GM23248 (cell line): Measurements from ENCODE around the gene ATP8A1. TPM values are rescaled to one million over a fixed set of nuclear protein-coding genes. Genes with fewer than 3 reads are reported as not detected.

Experiments used
- DNase-seq: peaks from one replicate; pipeline ENCODE4 v3.0.0-alpha.2; 2015
- H2AFZ ChIP-seq: fragments of 200-600 bp; sonication (generic); 2 replicates; pipeline ENCODE4 v1.6.1; 2016; ENCODE audit warnings: antibody characterized with exemption
- H3F3A ChIP-seq: fragments of 200-600 bp; sonication (generic); 2 replicates; pipeline ENCODE4 v1.6.1; 2016; ENCODE audit warnings: mild to moderate bottlenecking, antibody characterized with exemption, mixed run types; ENCODE audit not compliant: insufficient read depth
- H3K27ac ChIP-seq: fragments of 200-600 bp; sonication (generic); 2 replicates; pipeline ENCODE4 v1.5.1; 2016; ENCODE audit warnings: mild to moderate bottlenecking
- H3K27me3 ChIP-seq: fragments of 200-600 bp; sonication (generic); replicated peaks from 2 replicates; pipeline ENCODE4 v1.6.1; 2016; ENCODE audit warnings: mild to moderate bottlenecking; ENCODE audit not compliant: insufficient read depth
- H3K36me3 ChIP-seq: fragments of 200-600 bp; sonication (generic); 2 replicates; pipeline ENCODE4 v1.6.1; 2016; ENCODE audit warnings: low read depth, mild to moderate bottlenecking
- H3K4me1 ChIP-seq: fragments of 200-600 bp; sonication (generic); 2 replicates; pipeline ENCODE4 v1.6.1; 2016; ENCODE audit warnings: mild to moderate bottlenecking; ENCODE audit not compliant: insufficient read depth
- H3K4me2 ChIP-seq: fragments of 200-600 bp; sonication (generic); one replicate; pipeline ENCODE4 v1.6.1; 2016; ENCODE audit warnings: mild to moderate bottlenecking; ENCODE audit not compliant: unreplicated experiment
- H3K4me3 ChIP-seq: fragments of 200-600 bp; sonication (generic); 2 replicates; pipeline ENCODE4 v1.5.1; 2016; ENCODE audit warnings: mild to moderate bottlenecking
- H3K79me2 ChIP-seq: fragments of 200-600 bp; sonication (generic); 2 replicates; pipeline ENCODE4 v1.6.1; 2016; ENCODE audit warnings: mild to moderate bottlenecking; ENCODE audit not compliant: insufficient read depth
- H3K9ac ChIP-seq: fragments of 200-600 bp; sonication (generic); 2 replicates; pipeline ENCODE4 v1.6.1; 2016; ENCODE audit warnings: mild to moderate bottlenecking
- H3K9me2 ChIP-seq: fragments of 200-600 bp; sonication (generic); 2 replicates; pipeline ENCODE4 v1.6.1; 2016; ENCODE audit warnings: mixed run types, mild to moderate bottlenecking, moderate library complexity; ENCODE audit not compliant: insufficient read depth
- H3K9me3 ChIP-seq: fragments of 200-600 bp; sonication (generic); one replicate; pipeline ENCODE4 v1.6.1; 2017; ENCODE audit warnings: low read depth
- H4K20me1 ChIP-seq: fragments of 200-600 bp; sonication (generic); 2 replicates; pipeline ENCODE4 v1.6.0; 2016; ENCODE audit not compliant: insufficient read depth
- EZH2 ChIP-seq: fragments of 200-600 bp; sonication (generic); IDR thresholded peaks from 2 replicates; pipeline ENCODE4 v1.6.1; 2018; ENCODE audit warnings: antibody characterized with exemption, mild to moderate bottlenecking; ENCODE audit not compliant: insufficient read depth, poor library complexity, severe bottlenecking
- EZH2phosphoT487 ChIP-seq: fragments of 200-600 bp; sonication (generic); IDR thresholded peaks from 2 replicates; pipeline ENCODE4 v1.6.1; 2018; ENCODE audit warnings: antibody characterized with exemption, moderate library complexity, mild to moderate bottlenecking, low read depth; ENCODE audit not compliant: insufficient read depth
- WGBS, 2 experiments: methylation state at CpG; one replicate each; pipeline ENCODE4 v1.1.6; 2015 to 2017; ENCODE audit warnings: low lambda C conversion rate in 2 of 2, low coverage in 1 of 2; ENCODE audit errors: missing lambda C conversion rate in 2 of 2; 5-methylcytosine and 5-hydroxymethylcytosine counted together
- in situ Hi-C: fragments of 300-500 bp; cut with MboI; formaldehyde crosslinking; loops from 2 replicates; pipeline ENCODE4 v1.15.0; 2020
- polyA plus RNA-seq: library from polyadenylated mRNA; unstranded; fragments of >200 nt; fragmentation: Nextera tagmentation; extraction: Ambion mirVana; gene quantifications from 2 replicates; pipeline ENCODE4 v1.2.1, GENCODE V29; 2016
- total RNA-seq: library from RNA; depleted of rRNA; stranded (reverse); fragments of >200 nt; shearing (Covaris generic); gene quantifications from 2 replicates; pipeline ENCODE4 v1.2.3, GENCODE V29; 2014

ATP8A1 gene
- total and polyA plus RNA-seq, 2 experiments from 2014 or later, result 0.11 to 0.13 TPM

GRCh38 chr4:42596918-42597317 is 60.0 kb downstream of the ATP8A1 start:
- H3K4me3 ChIP-seq, result no peak overlapping the region
- no peaks in the 10 kb centered on the region for H3K9me3 ChIP-seq
- no peaks in the 10 kb centered on the region for H3K27me3 ChIP-seq
- no peak for DNase-seq
- H3K36me3 ChIP-seq, result no peaks in the 10 kb centered on the region
- 34% methylated on average over 2 of the region's 2 CpGs for WGBS, 2 experiments
- no peak overlapping the region for H2AFZ ChIP-seq
- no peaks in the 10 kb centered on the region for H3K79me2 ChIP-seq
- H3K4me1 ChIP-seq, result no peaks in the 10 kb centered on the region
- no peaks in the 10 kb centered on the region for H3F3A ChIP-seq
- no peak overlapping the region for H3K27ac ChIP-seq
- in situ Hi-C loops, result no loop called here
- H3K9ac ChIP-seq, result no peak overlapping the region
- TF ChIP-seq EZH2phosphoT487, result no peak
- TF ChIP-seq EZH2, result no peak
- no peak overlapping the region for H3K4me2 ChIP-seq
- no peaks in the 10 kb centered on the region for H3K9me2 ChIP-seq
- H4K20me1 ChIP-seq, result no peaks in the 10 kb centered on the region

GRCh38 chr4:42594888-42595287 is 62.0 kb downstream of the ATP8A1 start:
- H3F3A ChIP-seq, result no peaks in the 10 kb centered on the region
- H3K27me3 ChIP-seq, result no peaks in the 10 kb centered on the region
- H3K79me2 ChIP-seq, result no peaks in the 10 kb centered on the region
- 50 to 59% methylated on average over 1 of the region's 1 CpG for WGBS, 2 experiments
- TF ChIP-seq EZH2, result no peak
- no peak for TF ChIP-seq EZH2phosphoT487
- H4K20me1 ChIP-seq, result no peaks in the 10 kb centered on the region
- no peaks in the 10 kb centered on the region for H3K9me3 ChIP-seq
- DNase-seq, result no peak
- no peak overlapping the region for H3K4me3 ChIP-seq
- no peaks in the 10 kb centered on the region for H3K36me3 ChIP-seq
- H3K9me2 ChIP-seq, result no peaks in the 10 kb centered on the region
- H3K27ac ChIP-seq, result no peak overlapping the region
- in situ Hi-C loops, result no loop called here
- no peak overlapping the region for H3K4me2 ChIP-seq
- H2AFZ ChIP-seq, result no peak overlapping the region
- no peak overlapping the region for H3K9ac ChIP-seq
- H3K4me1 ChIP-seq, result no peaks in the 10 kb centered on the region

DNA sequence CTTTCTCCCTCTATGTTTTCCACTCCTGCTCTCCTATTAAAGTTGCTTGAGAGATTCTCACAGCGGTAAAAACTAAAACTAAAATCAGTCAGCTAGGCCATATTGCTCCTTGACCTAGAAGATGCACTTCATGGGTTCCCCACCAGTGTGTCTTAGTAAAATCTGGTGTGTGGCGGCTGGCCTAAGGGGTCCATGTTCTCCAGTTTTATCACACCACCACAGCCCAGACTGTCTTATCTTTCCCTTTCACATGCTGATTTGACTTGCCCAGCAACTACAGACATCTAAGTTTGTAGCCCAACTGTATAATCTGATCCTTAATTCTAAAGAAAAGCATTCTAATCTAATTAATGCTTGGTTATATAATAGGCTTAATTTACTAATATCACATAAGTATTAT is 68.0 kb downstream of the ATP8A1 start:
- no peak overlapping the region for H3K4me2 ChIP-seq
- H3K27ac ChIP-seq, result no peak overlapping the region
- DNase-seq, result no peak
- no peaks in the 10 kb centered on the region for H3F3A ChIP-seq
- H3K9ac ChIP-seq, result no peak overlapping the region
- in situ Hi-C loops, result no loop called here
- H3K4me3 ChIP-seq, result no peak overlapping the region
- no peaks in the 10 kb centered on the region for H3K79me2 ChIP-seq
- no peaks in the 10 kb centered on the region for H3K9me2 ChIP-seq
- no peaks in the 10 kb centered on the region for H3K4me1 ChIP-seq
- H4K20me1 ChIP-seq, result no peaks in the 10 kb centered on the region
- H3K27me3 ChIP-seq, result no peaks in the 10 kb centered on the region
- no peak overlapping the region for H2AFZ ChIP-seq
- 78 to 86% methylated on average over 2 of the region's 2 CpGs for WGBS, 2 experiments
- no peaks in the 10 kb centered on the region for H3K9me3 ChIP-seq
- no peak for TF ChIP-seq EZH2phosphoT487
- no peak for TF ChIP-seq EZH2
- H3K36me3 ChIP-seq, result no peaks in the 10 kb centered on the region

DNA sequence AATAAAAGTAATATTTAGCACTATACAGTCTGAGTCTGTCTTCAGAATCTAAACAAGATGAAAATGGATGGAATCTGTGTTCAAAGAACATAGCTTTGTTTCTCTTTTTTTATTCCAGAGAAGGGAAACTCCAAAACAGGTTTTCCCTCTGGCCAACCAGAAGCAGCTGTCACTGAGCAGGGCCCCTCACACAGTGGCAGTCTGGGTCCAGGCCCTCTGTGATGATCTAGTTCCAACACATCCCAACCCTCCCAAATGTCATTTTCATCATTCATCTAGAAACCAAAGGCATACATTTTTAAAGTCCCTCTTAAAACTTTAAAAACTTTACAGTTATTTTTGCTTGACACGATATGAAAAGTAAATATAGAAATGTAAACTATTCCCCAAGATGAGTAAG is 70.1 kb downstream of the ATP8A1 start:
- no peaks in the 10 kb centered on the region for H3K4me1 ChIP-seq
- in situ Hi-C loops, result no loop called here
- no peak overlapping the region for H3K4me2 ChIP-seq
- 31 to 38% methylated on average over 1 of the region's 1 CpG for WGBS, 2 experiments
- no peaks in the 10 kb centered on the region for H3K27me3 ChIP-seq
- H2AFZ ChIP-seq, result no peak overlapping the region
- TF ChIP-seq EZH2, result no peak
- no peak for TF ChIP-seq EZH2phosphoT487
- H4K20me1 ChIP-seq, result no peaks in the 10 kb centered on the region
- H3K79me2 ChIP-seq, result no peaks in the 10 kb centered on the region
- H3F3A ChIP-seq, result no peaks in the 10 kb centered on the region
- H3K27ac ChIP-seq, result no peak overlapping the region
- H3K9me2 ChIP-seq, result no peaks in the 10 kb centered on the region
- no peaks in the 10 kb centered on the region for H3K9me3 ChIP-seq
- H3K36me3 ChIP-seq, result no peaks in the 10 kb centered on the region
- no peak overlapping the region for H3K9ac ChIP-seq
- no peak for DNase-seq
- no peak overlapping the region for H3K4me3 ChIP-seq

- DNase-seq, result no peak
- 57 to 68% methylated on average over 3 of the region's 3 CpGs for WGBS, 2 experiments
Measured at GRCh38 chr4:42579903-42580302, 77.0 kb downstream of the ATP8A1 start.

More at GRCh38 chr4:42579903-42580302, 77.0 kb downstream of the ATP8A1 start:
- H3K27me3 ChIP-seq, result no peaks in the 10 kb centered on the region
- no peaks in the 10 kb centered on the region for H3K9me3 ChIP-seq
- H3K36me3 ChIP-seq, result no peaks in the 10 kb centered on the region
- H4K20me1 ChIP-seq, result no peaks in the 10 kb centered on the region
- in situ Hi-C loops, result no loop called here
- no peak overlapping the region for H3K4me3 ChIP-seq
- H3K4me1 ChIP-seq, result no peaks in the 10 kb centered on the region
- H3K79me2 ChIP-seq, result no peaks in the 10 kb centered on the region
- H3K9me2 ChIP-seq, result no peaks in the 10 kb centered on the region
- H3K4me2 ChIP-seq, result no peak overlapping the region
- no peak overlapping the region for H2AFZ ChIP-seq
- H3K27ac ChIP-seq, result no peak overlapping the region
- TF ChIP-seq EZH2phosphoT487 (no peak), EZH2 (no peak)
- H3K9ac ChIP-seq, result no peak overlapping the region
- H3F3A ChIP-seq, result no peaks in the 10 kb centered on the region
